Measurements from ENCODE around the gene DNAJC11.
"Not testable (repeated sequence)": the region's sequence is repeated elsewhere in the genome, so short reads cannot be mapped to it uniquely, and the experiment has no call there.

DNAJC11 gene

DNA sequence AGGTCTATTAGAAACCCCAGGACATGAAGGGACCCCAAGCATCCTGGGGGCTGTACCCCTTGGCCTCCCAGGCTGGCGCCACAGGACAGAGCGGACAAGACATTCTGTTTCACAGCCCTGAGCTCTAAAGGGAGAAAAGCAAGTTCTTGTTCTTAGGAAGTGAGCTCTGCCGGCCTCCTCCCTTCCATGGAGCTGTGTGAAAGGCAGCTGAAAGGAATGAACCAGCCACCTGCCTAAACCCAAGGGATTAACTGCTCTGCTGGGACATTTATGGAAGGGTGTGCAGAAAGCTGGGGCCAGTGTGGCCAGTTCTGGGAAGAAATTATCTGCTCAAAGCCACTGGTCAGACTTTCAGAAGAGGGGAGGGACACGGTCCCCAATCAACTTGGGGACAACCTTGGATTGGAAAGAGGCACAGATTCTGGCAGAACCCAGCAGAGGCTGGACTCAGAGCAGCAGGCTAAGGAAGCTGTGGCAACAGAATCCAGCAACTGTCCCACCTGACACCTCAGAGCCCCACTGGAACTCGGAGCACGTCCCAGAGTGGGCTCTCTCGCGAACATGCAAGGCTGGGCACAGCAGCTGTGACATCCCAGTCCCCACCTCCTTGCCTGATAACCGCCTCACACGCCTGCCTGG is 101.1 kb downstream of the DNAJC11 start:
- no peak for TF ChIP-seq ZFX (IDR thresholded peaks at IDR 0.05; ENCODE audit: borderline replicate concordance)
- TF ChIP-seq, protein P1, sequence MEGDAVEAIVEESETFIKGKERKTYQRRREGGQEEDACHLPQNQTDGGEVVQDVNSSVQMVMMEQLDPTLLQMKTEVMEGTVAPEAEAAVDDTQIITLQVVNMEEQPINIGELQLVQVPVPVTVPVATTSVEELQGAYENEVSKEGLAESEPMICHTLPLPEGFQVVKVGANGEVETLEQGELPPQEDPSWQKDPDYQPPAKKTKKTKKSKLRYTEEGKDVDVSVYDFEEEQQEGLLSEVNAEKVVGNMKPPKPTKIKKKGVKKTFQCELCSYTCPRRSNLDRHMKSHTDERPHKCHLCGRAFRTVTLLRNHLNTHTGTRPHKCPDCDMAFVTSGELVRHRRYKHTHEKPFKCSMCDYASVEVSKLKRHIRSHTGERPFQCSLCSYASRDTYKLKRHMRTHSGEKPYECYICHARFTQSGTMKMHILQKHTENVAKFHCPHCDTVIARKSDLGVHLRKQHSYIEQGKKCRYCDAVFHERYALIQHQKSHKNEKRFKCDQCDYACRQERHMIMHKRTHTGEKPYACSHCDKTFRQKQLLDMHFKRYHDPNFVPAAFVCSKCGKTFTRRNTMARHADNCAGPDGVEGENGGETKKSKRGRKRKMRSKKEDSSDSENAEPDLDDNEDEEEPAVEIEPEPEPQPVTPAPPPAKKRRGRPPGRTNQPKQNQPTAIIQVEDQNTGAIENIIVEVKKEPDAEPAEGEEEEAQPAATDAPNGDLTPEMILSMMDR (IDR thresholded peaks at IDR 0.05), result no peak
- H3K27ac ChIP-seq, result no peak overlapping the region

DNA sequence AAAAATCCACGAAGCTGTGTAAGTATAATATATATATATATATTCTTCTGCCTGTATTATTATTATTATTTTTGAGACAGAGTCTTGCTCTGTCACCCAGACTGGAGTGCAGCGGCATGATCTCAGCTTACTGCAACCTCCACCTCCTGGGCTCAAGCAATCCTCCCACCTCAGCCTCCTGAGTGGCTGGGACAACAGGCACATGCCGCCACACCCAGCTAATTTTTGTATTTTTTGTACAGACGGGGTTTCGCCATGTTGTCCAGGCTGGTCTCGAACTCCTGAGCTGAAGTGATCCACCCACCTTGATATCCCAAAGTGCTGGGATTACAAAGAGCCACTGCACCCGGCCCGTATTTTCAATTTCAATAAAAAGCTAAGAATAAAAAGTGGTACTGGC is 101.6 kb downstream of the DNAJC11 start:
- H3K27ac ChIP-seq, result not testable (repeated sequence)

DNA sequence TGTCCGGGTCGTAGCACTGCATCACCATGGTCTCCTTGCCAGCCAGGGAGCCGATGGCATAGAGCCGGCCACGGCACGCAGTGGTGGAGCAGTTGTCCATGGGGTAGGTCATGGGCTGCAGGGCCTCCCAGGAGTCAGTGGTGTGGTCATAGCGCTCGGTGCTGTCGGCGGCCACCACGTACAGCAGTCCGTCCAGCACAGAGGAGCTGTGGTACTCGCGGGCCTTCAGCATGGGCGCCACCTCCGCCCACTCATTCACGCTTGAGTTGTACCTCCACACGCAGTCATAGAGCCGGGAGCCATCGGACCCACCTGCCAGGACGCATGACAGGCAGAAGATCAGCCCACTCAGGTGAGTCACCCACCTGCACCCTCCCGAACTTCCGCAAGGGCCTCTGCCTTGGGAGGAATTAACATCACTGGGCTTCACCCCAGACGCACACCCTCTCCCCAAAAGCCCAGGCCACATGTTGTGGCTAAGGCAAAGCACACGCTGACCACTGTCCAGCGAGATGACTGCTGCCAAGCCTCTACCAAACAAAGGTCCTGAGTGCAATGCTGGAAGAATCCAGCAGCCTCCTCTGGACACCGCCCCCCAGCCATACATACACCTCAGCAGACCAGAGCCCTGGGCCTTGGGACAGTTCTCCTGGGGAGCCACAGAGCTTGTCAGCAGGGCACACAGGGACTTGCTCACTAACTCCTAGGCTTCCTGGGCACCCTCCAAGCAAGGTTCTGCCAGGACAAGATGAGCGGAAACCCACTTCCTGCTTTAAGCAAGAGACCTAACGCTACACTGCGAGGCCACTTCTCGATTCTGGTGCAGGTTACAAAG is 102.3 kb downstream of the DNAJC11 start:
- H3K27ac ChIP-seq, result no peak overlapping the region
- no peak for TF ChIP-seq ZFX (IDR thresholded peaks at IDR 0.05; ENCODE audit: borderline replicate concordance)
- TF ChIP-seq, protein P1 (IDR thresholded peaks at IDR 0.05), result no peak

DNA sequence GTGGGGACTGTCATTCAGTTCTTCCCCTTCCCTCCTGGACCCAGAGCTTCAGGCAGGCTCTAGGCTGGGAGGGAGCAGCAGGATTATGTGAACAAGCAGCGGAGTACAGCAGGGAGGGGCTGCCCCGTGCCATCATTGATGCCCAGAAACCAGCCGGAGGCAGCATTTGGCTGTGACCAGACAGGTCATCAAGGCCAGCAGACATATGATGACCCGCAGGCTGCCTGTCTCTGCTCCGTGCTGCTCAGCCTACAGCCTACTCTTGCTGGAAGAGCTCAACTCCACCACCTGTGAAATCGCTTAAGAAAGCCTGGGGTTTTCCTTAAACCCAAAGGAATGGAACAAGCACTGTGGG is 103.9 kb downstream of the DNAJC11 start:
- no peak overlapping the region for H3K27ac ChIP-seq
- TF ChIP-seq, protein P1 (IDR thresholded peaks at IDR 0.05), result no peak
- TF ChIP-seq ZFX (IDR thresholded peaks at IDR 0.05; ENCODE audit: borderline replicate concordance), result no peak

DNA sequence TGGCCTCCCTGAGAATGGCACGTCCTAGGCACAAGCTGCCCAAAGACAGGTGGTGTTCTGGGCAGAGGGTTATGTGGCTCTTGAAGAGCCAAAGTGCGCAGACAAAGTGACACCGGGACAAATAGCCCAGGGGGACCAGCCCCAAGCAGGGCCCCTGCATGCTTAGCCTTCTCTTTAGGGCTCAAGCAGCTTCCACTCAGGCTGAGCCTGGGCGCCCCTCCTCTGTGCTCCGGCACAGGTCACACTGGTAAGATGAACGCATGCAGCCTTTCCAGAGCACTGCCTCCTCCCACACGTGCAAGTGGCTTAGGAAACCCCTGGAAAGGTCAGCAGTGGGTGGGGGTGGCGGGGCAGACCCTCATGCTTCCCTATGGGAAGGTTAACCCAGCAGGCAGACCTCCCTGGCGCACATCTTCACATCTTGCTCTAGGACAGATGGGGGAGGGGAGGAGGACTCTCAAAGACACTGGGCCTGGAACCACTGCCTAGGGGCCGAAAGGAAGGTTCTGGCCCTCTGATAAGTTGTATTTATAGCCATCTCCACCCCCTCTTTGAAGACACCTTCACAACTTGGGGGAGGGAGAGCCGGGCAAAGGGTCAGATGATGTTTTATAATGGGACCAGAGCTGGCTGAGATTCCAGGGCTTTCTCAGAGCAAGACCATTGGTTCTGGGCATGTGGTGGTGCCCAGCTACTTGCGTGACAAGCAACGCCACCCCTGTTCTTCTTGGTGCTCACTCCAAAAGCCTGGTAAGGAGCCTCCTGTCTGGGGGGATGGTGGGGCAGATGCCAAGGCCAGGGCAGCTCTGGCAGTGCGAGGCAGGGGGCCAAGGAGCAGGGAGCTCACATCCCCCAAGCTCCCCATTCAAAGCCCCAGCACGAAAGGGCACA is 104.5 kb downstream of the DNAJC11 start:
- no peak overlapping the region for H3K27ac ChIP-seq

DNA sequence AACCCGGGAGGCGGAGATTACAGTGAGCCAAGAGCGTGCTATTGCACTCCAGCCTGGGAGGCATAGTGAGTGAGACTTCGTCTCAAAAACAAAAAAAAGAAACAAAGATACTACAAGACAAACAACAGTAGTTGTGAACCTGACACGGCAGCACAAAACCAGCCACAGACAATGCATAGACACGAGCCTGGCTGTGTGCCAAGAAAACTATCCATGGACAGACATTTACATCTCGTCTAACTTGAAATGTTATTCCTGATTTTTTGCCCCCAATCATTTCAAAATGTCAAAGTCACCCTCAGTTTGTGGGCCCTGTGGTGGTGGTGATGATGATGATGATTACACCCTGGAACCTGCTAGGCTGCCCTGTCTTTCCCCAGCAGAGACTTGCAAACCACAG is 105.3 kb downstream of the DNAJC11 start:
- no peak overlapping the region for H3K27ac ChIP-seq
- no peak for TF ChIP-seq ZFX (IDR thresholded peaks at IDR 0.05; ENCODE audit: borderline replicate concordance)
- TF ChIP-seq, protein P1 (IDR thresholded peaks at IDR 0.05), result no peak

More for the DNA sequence above, 104.5 kb downstream of the DNAJC11 start:
- TF ChIP-seq, protein P1 (IDR thresholded peaks at IDR 0.05), result no peak
- no peak for TF ChIP-seq ZFX (IDR thresholded peaks at IDR 0.05; ENCODE audit: borderline replicate concordance)

DNA sequence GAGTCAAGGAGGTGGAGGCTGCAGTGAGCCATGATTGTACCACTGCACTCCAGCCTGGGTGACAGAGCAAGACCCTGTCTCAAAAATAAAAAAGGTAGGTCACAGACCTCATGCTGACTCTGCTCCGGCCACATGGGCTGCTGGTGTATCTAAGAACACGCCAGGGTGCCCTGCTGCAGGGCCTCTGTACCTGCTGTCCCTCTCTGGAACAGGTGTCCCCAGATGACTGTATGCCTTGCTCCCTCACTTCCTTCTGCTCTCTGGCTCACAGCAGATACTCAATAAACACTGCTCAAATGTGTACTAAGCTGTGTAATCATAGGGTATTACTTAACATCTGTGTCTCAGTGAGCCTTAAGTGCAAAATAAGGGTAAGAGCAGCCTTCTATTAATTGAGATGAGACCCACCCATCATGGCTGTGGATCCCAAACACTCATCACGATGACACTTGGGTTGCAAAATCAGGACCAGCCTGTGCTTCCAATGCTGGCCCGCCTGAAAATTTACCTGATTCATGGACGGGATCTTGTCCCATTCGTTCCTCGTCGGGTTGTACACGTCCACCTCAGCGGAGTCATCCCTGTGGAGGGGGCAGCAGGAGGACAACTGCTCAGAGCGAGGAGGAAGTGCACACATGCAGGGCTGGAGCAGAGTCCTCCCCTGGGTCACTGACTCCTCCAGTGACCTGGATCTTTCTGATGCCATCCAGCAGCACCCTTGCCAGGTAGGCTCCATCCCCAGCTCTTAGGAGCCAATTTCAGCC is 106.5 kb downstream of the DNAJC11 start:
- no peak for TF ChIP-seq ZFX (IDR thresholded peaks at IDR 0.05; ENCODE audit: borderline replicate concordance)
- TF ChIP-seq, protein P1 (IDR thresholded peaks at IDR 0.05), result no peak
- no peak overlapping the region for H3K27ac ChIP-seq
